IPS-18c (cell line): ENCODE results near the gene ZCCHC17.
"Not testable (repeated sequence)": the region's sequence is repeated elsewhere in the genome, so short reads cannot be mapped to it uniquely, and the experiment has no call there.

ENCODE experiments used
- H3K4me3 ChIP-seq: 2 replicates; pipeline ENCODE4 v1.7.0; 2013; ENCODE audit warnings: low read depth, mild to moderate bottlenecking, low read length, moderate library complexity; ENCODE audit not compliant: insufficient read depth
- H3K9me3 ChIP-seq: one replicate; pipeline ENCODE4 v1.6.1; 2013; ENCODE audit warnings: mild to moderate bottlenecking, low read length, moderate library complexity; ENCODE audit not compliant: control insufficient read depth, insufficient read depth

ZCCHC17 gene

DNA sequence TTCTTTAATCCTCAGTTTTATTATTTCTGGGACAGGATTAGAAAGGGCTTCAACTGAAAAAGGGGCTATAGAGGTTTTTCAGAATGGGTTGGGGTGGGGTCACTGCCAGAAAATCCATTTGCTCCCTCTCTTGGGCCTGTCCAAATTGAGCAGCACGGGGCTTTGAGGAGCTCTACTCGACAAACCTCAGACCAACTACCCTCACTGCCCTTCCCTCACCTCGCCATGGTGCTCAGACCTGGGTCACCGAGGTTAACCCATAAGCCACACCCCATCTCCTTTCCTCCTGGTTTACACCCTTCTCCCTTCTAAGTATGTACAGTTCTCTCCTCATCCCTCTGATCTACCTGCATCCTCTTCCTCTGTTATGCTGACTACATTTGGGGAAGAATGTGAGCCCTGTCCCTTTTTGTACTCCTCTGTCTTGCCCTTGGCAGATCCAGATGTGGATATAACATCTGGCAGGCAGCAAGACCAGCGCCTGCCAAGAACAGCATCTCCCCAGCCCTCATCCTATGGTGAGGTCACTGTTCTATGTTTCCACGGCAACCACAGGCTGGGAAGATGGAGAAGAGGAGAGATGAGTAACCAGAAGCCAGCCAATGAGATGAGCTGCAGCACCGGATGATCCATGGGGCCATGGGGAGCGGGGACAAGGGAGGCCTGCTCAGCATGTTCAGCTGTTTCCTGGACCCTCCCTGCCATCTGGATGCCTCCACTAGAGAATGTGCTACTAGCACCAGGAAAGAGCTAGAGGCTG lies 79.7 kb downstream of the ZCCHC17 start:
- H3K9me3 ChIP-seq, result no peaks in the 10 kb centered on the region
- H3K4me3 ChIP-seq, result no peak overlapping the region

DNA sequence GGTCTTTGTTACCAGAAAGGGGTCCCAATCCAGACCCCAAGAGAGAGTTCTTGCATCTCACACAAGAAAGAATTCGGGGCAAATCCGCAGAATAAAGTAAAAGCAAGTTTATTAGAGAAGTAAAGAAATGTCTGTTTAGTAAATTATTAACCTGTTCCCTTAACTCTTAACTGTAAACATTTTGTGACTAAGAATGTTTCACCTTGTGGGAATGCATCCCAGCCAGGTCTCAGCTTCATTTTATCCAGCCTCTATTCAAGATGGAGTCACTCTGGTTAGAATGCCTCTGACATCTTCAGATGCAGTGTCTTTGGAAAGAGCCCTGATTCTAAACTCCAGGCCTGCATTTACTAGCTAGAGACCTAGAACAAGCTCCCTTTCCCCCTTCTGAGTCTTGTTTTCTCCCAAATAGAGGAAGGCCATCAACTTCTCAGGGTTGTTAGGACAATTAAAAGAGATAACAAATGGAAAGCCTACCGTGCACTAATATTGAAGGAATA lies 80.6 kb downstream of the ZCCHC17 start:
- H3K9me3 ChIP-seq, result no peaks in the 10 kb centered on the region
- no peak overlapping the region for H3K4me3 ChIP-seq

DNA sequence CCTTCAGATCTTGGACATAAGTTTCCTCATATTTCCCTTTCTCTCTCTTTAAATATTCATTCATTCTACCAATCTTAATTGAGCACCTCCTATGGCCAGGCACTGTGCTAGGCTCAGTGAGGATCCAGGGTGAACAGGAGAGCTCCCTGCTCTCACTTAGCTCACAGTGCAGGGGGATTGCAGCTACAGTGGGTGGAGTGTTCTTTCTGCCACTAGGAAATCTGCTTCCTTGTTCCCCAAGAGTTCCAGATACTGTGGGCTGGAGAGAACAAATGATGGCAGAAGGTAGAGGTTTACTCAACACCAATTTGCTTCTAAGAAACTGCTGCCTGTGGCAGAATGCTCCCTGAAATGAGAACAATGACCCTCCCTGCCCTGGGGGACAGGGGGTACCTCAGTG lies 81.2 kb downstream of the ZCCHC17 start:
- Histone ChIP-seq H3K4me3 (no peak overlapping the region), H3K9me3 (no peaks in the 10 kb centered on the region)

DNA sequence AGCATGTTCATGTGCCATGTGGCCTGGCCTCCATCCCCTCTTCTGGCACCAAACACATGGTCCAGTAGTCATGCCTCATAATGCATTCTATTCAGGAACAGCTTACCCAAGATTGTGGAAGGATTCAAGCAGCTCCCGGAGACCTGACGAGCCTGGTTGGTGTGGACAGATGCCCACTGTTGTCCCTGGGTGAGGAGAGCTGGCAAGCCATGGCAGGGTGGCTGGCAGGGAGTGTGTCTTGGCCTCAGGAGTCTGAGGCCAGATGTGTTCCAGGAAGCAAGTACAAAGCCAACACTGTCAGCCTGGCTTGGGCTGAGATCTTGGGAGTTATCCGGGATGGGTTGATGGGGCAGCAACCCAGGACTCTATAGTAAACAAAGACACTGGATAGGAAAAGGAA lies 83.3 kb downstream of the ZCCHC17 start:
- Histone ChIP-seq H3K4me3 (no peak overlapping the region), H3K9me3 (no peaks in the 10 kb centered on the region)

DNA sequence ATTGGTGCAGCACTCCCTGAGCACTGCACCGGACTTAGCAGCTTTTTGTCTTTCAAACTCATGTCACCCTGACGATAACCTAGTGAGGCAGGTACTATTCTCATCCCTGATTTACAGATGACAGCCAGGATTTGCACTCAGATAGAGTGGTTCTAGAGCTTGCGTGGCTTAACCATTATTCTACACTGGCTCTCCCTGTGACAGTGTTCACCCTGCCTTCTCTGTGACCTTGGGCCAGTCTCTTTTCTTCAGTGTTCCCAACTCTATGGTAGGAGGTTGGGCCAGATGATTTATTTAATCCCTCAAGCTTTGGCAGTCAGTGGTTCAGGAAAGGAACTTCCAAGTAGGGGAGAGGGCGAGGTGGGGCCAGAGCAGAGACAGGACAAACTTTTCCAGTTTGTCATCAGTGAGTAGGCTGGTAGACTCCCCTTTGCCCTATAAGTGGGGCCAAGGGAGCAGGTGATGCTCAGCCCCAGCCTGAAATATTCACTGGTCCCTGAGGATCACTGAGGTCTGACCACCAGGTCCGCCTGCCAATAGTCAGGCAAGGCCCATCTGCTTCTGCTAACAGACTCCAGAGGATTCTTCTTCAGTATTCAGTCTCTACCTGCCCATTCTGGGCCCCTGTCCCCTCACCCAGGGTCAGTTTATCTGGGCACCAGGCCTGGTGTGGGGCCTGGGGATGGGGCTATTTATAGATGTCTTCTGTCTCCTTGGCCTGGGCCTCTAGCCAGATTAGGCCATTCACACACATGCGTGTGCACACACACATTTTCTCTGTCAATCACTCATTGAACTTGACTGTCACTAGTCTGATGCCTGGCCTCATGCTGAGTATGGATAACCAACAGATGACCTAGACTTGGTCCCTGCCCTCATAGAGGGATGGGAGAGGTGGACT lies 84.8 kb downstream of the ZCCHC17 start:
- Histone ChIP-seq H3K9me3 (no peaks in the 10 kb centered on the region), H3K4me3 (no peak overlapping the region)

DNA sequence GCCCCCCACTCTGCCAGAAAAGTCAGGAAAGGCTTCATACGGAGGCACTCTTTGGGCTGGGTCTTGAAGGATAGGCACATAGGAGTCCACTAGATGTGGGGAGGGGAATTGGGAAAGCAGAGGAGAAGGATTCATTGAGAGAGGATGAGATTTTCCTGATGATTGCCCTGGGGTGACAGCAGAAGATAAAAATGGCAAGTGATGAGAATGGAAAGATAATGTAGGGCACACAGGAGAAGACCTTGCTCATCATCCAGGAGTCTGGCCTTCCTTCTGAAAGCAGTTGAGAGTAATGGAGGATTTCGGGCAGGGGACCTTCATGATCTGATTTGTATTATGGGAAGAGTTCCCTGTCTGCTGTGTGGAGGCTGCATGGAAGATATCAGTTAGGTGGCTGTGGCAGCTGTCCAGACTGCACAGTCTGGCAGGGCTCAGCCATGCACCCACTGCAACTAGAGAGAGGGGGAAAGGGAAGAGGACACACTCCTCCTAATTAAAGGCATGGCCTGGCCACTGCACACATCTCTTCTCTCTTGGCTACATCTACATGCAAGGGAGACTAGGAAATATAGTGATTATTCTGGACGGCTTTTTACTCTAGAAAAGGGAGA lies 85.7 kb downstream of the ZCCHC17 start:
- Histone ChIP-seq H3K9me3 (no peaks in the 10 kb centered on the region), H3K4me3 (no peak overlapping the region)

DNA sequence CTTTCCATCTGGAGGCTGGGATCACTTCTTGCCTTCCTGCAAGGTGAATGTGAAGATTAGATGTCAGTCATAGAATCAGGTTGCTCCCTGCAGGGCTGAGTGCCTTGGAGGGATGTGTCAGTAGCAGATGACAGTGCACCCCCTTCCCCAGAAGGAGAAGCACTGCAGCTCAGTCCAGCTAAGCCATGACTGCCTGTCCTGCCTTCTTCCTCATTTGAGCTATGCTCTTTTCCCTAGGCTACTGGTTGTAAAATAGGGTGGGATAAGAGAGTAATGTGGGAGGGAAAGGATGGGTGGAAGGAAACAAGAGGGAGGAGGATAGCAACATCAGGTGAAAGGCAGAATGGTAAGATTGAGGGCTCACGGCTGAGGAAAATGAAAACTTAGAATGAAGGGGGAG lies 87.1 kb downstream of the ZCCHC17 start:
- no peak overlapping the region for H3K4me3 ChIP-seq
- no peaks in the 10 kb centered on the region for H3K9me3 ChIP-seq

DNA sequence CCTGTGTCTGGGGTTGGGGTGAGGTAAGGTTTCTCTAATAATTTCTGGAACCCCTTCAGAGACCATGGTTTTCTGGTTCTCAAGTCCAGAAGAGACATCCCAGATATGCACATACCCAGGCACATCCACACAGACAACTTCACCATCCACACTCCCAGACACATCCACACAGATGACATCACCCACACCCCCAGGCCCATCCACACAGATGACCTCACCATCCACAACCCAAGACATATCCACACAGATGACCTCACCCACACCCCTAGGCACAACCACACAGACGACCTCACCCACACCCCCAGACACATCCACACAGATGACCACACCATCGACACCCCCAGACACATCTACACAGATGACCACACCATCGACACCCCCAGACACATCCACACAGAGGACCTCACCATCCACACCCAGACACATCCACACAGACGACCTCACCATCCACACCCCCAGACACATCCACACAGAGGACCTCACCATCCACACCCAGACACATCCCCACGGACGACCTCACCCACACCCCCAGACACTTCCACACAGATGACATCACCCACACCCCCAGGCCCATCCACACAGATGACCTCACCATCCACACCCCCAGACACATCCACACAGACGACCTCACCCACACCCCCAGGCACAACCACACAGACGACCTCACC lies 89.9 kb downstream of the ZCCHC17 start:
- not testable (repeated sequence) for H3K4me3 ChIP-seq, H3K9me3 ChIP-seq

DNA sequence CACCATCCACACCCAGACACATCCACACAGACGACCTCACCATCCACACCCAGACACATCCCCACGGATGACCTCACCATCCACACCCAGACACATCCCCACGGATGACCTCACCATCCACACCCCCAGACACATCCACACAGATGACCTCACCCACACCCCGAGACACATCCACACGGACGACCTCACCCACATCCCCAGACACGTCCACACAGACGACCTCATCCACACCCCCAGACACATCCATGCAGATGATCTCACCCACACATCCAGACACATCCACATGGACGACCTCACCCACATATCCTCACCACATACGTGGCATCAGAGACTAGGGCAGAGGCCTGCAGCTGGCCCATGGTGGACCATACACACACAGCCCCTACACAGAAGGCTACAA lies 90.8 kb downstream of the ZCCHC17 start:
- no peaks in the 10 kb centered on the region for H3K9me3 ChIP-seq
- H3K4me3 ChIP-seq, result no peak overlapping the region

DNA sequence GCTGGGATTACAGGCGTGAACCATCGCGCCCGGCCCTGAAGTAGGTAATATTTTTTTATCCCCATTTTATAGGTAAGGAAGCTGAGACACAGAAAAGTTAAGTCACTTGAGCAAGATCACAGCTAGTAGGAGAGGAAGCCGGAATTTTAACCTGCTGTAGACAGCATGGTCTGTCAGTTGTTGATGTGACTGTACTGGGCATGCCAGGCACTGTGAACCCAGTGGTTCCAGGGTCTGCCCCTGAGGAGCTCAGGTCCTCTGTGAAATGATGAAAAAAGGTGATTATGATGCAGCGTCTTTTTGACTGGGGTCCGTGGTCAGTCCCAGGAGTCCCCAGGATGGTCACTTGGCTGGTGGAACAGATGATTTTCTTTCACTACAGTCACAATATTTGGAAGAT lies 92.8 kb downstream of the ZCCHC17 start:
- H3K9me3 ChIP-seq, result no peaks in the 10 kb centered on the region
- no peak overlapping the region for H3K4me3 ChIP-seq

DNA sequence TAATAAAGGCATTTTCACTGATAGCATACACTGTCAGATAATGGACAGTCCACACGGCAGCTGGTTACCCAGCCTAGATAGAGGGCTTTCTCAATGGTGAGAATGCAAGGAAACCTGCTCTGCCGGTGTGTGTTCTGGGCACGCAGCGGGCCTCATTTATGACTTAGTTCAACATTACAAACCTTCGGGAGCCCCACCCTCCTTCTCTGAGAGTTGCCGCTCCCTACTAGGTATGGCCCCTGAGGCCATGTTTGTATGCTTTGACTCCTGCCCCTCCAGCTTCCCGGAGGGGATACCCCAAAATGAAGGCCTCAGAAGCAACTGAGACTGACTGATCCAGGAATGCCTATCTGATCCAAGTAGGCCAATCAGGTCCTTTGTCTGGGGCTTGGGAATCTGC lies 93.2 kb downstream of the ZCCHC17 start:
- no peaks in the 10 kb centered on the region for H3K9me3 ChIP-seq
- no peak overlapping the region for H3K4me3 ChIP-seq

DNA sequence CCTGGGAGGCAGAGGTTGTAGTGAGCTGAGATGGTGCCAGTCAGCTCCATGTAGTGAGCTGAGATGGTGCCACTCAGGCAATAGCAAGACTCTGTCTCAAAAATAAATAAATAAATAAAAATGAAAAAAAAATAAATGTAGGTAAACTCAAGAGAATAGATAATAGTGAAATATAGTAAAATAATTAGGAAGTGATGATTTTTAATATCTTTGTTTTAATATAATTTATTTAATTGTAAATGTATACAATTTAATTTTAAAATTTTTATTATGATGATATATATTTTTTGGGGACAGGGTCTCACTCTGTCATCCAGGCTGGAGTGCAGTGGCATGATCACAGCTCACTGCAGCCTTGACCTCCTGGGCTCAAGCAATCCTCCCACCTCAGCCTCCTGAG lies 96.6 kb downstream of the ZCCHC17 start:
- H3K4me3 ChIP-seq, result no peak overlapping the region

DNA sequence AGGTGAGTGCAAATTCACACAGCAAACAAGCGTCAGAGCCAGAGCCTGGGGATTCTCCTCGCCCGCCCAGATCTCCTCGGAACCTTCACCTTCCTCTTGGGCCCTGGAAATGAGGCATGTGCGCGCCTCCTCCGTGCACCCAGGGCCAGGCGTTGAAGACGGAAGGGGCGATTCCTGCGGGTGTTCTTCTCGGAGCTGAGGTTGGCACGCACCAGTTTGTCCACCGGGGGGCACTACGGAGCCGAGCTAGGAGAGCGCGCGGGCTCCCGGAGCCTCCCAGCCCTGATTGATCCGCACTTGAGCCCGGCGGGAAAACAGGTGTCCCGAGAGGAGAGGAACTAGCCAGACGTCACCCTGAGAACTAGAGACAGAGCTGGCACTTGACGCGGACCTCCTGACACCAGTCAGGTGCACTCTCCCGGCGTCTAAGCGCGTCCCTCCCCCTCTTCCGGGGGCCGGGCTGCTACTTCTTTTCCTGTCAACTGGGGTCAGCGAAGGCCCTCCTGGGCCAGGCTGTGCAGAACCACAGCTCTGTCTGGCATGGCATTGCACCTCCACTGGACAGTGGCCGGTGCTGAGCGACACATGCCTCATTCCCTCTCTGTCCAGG lies 97.9 kb downstream of the ZCCHC17 start:
- peak overlapping the region; percentile 26; the same call in 1 of the 2 replicates for H3K4me3 ChIP-seq

More for the DNA sequence above, 96.6 kb downstream of the ZCCHC17 start:
- H3K9me3 ChIP-seq, result no peaks in the 10 kb centered on the region

DNA sequence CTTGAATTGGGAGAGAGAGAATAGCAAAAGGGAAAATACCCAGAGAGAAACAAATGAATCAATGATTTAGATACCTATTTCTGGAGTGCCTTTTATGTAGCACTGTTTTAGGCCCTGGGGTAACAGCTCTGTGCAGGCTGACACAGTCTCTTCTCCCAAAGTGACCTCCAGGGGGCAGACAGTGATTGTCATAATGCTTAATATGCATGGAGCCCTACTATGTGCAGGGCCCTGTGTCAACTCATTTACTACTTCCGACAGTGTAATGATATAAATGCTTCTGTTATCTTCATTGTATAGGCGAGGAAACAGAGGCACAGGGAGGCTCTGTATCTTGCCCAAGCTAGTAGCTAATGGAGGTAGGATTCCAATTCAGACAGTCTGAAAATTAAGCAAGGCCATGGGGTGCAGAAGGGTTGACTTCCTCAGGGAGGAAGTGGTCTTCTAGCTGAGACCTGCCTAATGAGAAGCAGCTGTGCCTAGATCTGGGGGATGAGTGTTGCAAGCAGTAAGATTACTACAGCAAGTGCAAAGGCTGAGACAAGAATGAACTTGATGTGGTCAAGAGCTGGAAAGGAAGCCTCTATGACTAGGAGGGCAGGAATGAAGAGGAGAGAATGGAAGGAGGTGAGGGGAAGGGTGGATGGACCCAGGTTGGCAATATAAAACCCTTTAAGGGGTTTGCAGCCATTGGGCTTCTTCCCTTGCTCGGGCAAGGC lies 100.0 kb downstream of the ZCCHC17 start:
- H3K9me3 ChIP-seq, result no peaks in the 10 kb centered on the region
- no peak overlapping the region for H3K4me3 ChIP-seq

More for the DNA sequence above, 97.9 kb downstream of the ZCCHC17 start:
- H3K9me3 ChIP-seq, result no peaks in the 10 kb centered on the region

DNA sequence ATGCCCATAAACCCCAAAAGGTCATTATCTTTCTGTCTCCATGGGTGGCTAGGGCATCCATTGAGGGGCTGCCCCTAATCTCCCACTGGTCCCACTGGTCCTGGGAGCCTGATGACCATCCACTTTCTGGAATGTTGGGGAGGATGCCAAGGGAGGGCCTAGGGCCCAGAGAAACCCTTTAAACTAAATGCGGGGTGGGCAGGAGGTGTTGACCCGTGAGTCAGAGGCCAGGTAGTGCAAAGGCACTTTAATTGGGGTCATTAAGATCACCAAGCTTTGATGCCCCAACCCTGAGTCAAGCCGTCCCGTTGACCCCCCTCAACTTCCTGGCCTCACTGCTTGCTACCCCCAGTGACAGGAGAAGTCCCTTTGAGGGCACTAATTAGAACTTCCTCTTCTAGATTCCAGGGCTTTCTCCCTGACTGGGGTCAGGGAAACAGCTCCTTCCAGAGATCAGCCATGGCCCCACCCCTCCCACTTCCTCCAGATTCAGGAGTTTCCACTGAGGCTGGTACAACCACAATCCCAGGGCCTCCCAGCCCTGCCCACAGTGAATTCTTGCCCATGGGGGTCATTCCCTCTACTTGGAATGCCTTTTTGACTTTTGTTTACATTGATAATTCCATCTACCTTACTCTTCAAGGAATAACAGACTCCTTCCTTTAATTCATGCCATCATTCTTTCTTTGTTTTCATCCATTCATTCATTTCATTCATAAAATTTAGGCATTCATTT lies 100.7 kb downstream of the ZCCHC17 start:
- H3K4me3 ChIP-seq, result no peak overlapping the region
- no peaks in the 10 kb centered on the region for H3K9me3 ChIP-seq

DNA sequence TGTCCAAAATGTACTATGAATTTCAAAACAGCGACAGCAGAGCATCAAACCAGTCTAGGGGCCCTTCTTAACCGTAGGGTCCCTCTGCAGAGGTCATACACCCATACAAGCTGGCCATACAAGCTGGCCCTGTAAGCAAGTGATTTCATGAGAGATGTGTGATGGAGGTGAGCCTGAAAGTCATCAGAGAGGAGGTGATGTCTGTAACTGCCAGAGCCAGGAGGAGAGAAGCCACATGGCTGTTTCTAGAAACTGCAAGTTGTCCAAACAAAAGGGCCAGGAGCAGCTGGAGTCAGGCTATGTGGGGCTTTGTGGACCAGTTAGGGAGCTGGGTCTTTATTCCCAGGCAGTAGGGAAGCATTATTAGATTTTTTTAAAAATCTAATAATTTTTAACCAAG lies 101.4 kb downstream of the ZCCHC17 start:
- Histone ChIP-seq H3K4me3 (no peak overlapping the region), H3K9me3 (no peaks in the 10 kb centered on the region)
